GM06990 (cell line): ENCODE measurements around the gene DSG1.

Experiments used
- DNase-seq: peaks from one replicate; pipeline ENCODE4 v3.0.0-alpha.2; 2011; ENCODE audit not compliant: insufficient read length; ENCODE audit errors: extremely low read depth
- H3K27me3 ChIP-seq: replicated peaks from 2 replicates; pipeline ENCODE4 v1.6.0; 2011; ENCODE audit warnings: low read length; ENCODE audit not compliant: control insufficient read depth, insufficient read depth
- H3K36me3 ChIP-seq: 2 replicates; pipeline ENCODE4 v1.5.1; 2011; ENCODE audit warnings: low read length; ENCODE audit not compliant: control insufficient read depth, insufficient read depth
- H3K4me3 ChIP-seq: replicated peaks from 2 replicates; pipeline ENCODE4 v1.5.1; 2011; ENCODE audit warnings: low read depth, mild to moderate bottlenecking, control low read depth, low read length
- CTCF ChIP-seq: IDR thresholded peaks from 2 replicates; pipeline ENCODE4 v1.5.1; 2011; ENCODE audit warnings: low read length, control low read depth, mild to moderate bottlenecking, inconsistent platforms; ENCODE audit not compliant: insufficient read depth, poor library complexity, severe bottlenecking

The DSG1 gene

DNA sequence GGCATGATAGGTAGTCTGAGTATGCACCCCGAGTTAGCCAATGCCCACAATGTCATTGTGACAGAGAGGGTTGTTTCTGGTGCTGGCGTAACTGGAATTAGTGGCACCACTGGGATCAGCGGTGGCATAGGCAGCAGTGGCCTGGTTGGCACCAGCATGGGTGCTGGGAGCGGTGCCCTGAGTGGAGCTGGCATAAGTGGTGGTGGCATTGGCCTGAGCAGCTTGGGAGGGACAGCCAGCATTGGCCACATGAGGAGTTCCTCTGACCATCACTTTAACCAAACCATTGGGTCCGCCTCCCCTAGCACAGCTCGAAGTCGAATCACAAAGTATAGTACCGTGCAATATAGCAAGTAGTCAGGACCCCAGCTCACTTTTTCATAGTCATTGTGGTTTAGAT lies 37.0 kb downstream of the DSG1 start:
- H3K27me3 ChIP-seq: no peaks in the 10 kb centered on the region
- TF ChIP-seq CTCF: no peak
- H3K36me3 ChIP-seq: no peaks in the 10 kb centered on the region

GRCh38 chr18:31356025-31356424 lies 38.1 kb downstream of the DSG1 start:
- H3K4me3 ChIP-seq: no peak overlapping the region
- H3K36me3 ChIP-seq: no peaks in the 10 kb centered on the region
- H3K27me3 ChIP-seq: no peaks in the 10 kb centered on the region
- DNase-seq: peak; percentile 51
- no peak for TF ChIP-seq CTCF

More for the DNA sequence above, 37.0 kb downstream of the DSG1 start:
- H3K4me3 ChIP-seq: no peak overlapping the region
- DNase-seq: no peak

DNA sequence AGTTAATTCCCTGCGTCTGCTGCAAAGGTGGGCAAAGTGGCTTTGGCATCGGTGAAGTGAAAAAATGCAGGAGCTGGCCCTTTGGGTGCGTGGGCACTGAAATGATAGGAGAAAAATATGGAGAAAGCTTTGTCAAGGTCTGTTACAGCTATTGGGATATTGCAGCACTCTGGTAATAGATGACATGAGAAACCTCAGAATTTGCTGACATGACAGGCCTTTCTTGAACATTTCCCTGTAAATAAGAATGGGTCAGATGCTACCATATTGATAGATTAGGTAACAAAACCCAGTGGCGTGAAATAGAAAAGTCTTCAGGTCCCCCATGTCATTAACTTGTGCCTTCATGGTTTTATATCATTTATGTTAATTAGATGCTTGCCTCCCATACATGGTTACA lies 46.2 kb downstream of the DSG1 start:
- no peaks in the 10 kb centered on the region for H3K27me3 ChIP-seq
- no peaks in the 10 kb centered on the region for H3K36me3 ChIP-seq
- no peak for DNase-seq
- TF ChIP-seq CTCF: no peak
- no peak overlapping the region for H3K4me3 ChIP-seq

- no peak for TF ChIP-seq CTCF
- no peaks in the 10 kb centered on the region for H3K36me3 ChIP-seq
- H3K4me3 ChIP-seq: no peak overlapping the region
- no peaks in the 10 kb centered on the region for H3K27me3 ChIP-seq
- no peak for DNase-seq
These were observed 51.5 kb downstream of the DSG1 start for GRCh38 chr18:31369478-31369877.

DNA sequence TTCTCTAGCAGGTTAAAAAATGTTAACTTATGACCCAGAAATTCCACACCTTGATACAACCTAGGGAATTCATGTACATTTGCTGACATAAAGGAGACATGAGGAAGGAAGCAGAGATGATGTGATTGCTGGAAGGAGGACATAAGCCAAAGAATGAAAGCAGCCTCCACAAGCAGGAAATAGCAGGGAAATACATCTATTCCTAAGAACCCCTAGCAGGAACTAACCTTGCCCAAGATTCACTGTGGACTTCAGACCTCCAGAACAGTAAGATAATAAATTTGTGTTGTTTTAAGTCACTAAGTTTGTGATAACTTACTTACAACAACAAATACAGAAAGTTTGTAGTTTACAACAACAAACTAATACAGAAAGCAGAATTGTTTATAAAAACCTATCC lies 54.0 kb downstream of the DSG1 start:
- no peak for DNase-seq
- Histone ChIP-seq H3K4me3 (no peak overlapping the region), H3K36me3 (no peaks in the 10 kb centered on the region), H3K27me3 (no peaks in the 10 kb centered on the region)
- no peak for TF ChIP-seq CTCF

- H3K36me3 ChIP-seq: no peaks in the 10 kb centered on the region
- no peaks in the 10 kb centered on the region for H3K27me3 ChIP-seq
- no peak for TF ChIP-seq CTCF
- DNase-seq: no peak
- H3K4me3 ChIP-seq: no peak overlapping the region
These were observed 55.7 kb downstream of the DSG1 start for GRCh38 chr18:31373641-31374040.
